Measurements from ENCODE around the gene RHBDF1.

RHBDF1 gene

DNA sequence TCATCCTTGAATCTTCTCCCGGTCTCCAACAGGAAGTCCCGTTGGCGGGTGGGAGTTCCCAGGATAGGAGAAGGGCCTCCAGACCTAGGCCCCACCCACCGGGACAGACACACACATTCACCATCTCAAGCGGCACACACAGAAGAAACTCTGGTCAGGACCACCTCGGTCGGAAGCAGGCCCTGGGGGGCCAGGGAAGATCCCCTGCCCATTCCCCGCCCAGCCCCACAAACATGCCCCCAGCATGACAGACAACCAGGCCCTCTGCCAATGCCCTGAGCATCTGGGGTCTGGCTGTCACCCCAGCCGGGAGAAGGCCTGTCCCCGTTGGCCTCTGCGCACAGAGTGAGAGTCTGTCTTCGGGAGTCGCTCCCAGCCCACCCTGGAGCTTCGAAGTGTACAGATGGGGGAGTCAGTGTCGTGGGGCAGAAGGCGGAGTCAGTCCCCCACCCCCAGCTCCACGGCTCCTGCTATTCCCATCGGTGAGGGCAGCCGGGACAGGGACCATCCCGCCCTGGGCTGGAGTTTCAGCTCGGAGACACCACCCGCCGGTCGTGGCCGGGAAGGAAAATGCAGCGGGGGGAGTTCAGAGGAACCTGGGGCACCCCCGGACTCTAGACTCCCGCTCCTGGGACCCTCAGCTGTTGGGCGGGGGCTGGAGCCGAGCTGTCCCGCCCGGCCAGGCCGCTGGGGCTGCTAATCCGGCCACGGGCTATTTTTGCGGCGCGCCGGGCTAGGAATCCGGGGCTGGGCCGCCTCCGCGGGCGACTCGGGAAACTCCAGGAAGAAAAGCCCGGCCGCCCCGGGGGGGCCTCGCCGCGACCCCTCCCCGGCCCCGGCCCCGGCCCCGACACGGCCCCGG lies 660 bp downstream of the RHBDF1 start:
- DNase-seq = no peak

DNA sequence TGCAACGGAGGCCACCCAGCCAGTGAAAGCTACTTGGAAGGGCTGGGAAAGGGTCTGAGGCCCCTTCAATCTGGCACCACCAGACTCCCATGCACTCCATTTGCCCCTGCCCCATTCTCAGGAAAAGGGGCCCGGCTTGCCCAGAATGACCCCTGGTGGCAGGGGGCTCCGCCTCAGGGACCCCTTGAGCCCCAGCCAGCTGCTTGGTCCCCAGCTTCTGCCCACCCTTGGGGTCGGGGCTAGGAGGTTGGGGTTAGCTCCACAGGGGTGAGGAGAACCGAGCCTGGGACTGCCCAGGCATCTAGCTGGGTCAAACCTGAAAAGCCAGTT lies 1.3 kb downstream of the RHBDF1 start:
- DNase-seq = no peak

GRCh38 chr16:69181-69580 lies 3.2 kb downstream of the RHBDF1 start:
- no peak for DNase-seq

DNA sequence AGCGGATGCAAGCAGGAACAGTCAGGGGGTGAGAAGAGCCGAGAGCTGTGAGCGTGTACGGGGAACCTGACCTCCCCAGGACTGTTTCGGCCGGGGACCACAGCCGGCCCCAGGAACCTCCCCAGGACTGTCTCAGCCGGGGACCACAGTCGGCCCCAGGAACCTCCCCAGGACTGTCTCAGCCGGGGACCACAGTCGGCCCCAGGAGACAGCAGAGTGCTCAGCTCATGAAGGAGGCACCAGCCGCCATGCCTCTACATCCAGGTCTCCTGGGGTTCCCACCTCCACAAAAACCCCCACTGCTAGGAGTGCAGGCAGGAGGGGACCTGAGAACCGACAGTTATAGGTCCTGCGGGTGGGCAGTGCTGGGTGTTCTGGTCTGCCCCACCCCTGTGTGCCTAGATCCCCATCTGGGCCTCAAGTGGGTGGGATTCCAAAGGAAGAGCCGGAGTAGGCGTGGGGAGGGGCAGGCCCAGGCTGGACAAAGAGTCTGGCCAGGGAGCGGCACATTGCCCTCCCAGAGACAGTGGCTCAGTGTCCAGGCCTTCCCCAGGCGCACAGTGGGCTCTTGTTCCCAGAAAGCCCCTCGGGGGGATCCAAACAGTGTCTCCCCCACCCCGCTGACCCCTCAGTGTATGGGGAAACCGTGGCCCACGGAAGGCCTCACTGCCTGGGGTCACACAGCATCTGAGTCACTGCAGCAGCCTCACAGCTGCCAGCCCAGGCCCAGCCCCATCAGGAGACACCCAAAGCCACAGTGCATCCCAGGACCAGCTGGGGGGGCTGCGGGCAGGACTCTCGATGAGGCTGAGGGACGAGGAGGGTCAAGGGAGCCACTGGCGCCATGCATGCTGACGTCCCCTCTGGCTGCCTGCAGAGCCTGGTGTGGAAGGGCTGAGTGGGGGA lies 4.3 kb downstream of the RHBDF1 start:
- no peak for DNase-seq

GRCh38 chr16:67183-67791 lies 5.1 kb downstream of the RHBDF1 start:
- no peak for DNase-seq

DNA sequence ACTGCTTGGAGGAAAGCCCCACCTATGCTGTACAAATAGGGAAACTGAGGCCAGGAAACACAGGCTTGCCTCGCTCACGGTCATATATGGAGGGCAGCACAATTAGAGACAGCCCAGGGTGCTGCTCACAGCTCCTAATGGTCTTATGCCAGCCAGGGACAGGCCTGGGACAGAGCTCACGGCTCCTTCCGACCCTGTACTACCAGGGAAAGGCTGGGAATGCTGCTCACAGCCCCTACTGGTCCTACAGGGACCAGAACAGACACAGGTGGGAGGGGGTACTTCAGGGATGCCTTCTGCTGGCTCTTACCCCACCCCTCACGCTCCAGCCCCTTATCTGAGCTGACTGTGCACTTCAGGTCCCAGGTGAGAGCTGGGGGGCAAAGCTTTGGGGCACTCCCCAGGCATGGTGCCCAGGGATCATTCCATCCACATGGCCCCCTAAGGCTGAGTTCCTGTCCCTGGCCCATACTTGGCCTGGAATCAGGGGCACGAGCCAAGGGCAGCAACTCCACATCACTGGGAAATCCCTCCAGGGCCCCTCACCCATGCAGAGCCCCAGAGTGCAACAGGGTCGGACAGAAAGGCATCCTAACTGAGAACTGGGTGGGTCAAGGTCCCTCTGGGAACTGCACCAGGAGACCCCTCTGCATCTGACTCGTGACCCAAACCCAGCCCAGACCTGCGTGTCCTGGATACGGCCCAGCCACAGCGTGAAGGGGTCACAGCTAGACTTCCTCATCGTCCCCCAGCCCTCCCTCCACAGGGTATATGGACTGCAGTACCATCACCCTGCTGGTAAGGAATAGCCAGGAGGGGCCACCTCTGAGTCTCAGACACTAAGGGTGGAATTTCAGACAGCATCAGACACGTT lies 5.9 kb downstream of the RHBDF1 start:
- DNase-seq = no peak

DNA sequence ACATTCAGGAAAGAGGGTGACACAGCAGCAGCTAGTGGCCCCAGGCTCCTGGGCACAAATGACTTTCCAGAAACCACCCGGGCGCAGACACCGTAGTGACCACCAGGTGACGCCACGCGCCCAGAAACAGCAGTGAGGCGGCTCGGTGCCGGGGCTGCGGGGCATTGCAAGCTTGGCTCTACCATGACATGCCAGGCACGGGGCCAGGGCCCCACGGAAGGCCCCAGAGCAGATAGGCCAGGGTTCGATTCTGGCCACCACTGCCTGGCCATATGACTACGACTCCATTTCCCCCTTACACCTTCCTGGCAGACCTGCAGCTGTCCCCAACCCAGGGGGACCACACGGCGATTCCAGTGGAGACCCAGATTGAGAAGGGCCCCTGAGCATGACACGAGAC lies 6.7 kb downstream of the RHBDF1 start:
- peak; percentile 36 for DNase-seq

GRCh38 chr16:64914-65255 lies 7.5 kb downstream of the RHBDF1 start:
- no peak for DNase-seq

- no peak for DNase-seq
Measured at GRCh38 chr16:63998-64913, 8.2 kb downstream of the RHBDF1 start.

GRCh38 chr16:63466-63865 lies 9.0 kb downstream of the RHBDF1 start:
- no peak for DNase-seq

GRCh38 chr16:62968-63391 lies 9.5 kb downstream of the RHBDF1 start:
- DNase-seq = no peak

- DNase-seq = no peak
Measured at GRCh38 chr16:62283-62967, 10.0 kb downstream of the RHBDF1 start.

DNA sequence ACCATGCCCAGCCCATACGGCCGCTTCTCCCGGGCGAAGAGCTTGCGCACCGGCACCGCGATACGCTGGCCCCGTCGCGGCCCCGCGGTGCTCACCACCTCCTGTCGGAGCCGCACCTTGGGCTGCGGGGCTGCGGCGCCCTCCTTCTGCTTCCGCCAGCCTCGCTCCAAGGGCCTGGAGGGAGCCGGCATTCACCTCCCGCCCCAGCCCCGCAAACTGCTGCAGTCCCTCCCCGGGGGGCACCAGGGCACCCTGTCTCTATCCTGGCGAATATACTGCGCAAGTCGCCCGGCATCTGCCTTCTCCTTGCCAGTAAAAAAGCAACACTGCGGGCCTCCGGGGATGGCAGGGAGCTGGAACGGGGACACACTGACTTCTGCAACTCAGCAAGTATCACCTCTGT lies 10.6 kb downstream of the RHBDF1 start:
- no peak for DNase-seq

GRCh38 chr16:60929-61878 lies 11.2 kb downstream of the RHBDF1 start:
- no peak for DNase-seq

- DNase-seq = no peak
Measured at GRCh38 chr16:60166-60565, 12.3 kb downstream of the RHBDF1 start.

DNA sequence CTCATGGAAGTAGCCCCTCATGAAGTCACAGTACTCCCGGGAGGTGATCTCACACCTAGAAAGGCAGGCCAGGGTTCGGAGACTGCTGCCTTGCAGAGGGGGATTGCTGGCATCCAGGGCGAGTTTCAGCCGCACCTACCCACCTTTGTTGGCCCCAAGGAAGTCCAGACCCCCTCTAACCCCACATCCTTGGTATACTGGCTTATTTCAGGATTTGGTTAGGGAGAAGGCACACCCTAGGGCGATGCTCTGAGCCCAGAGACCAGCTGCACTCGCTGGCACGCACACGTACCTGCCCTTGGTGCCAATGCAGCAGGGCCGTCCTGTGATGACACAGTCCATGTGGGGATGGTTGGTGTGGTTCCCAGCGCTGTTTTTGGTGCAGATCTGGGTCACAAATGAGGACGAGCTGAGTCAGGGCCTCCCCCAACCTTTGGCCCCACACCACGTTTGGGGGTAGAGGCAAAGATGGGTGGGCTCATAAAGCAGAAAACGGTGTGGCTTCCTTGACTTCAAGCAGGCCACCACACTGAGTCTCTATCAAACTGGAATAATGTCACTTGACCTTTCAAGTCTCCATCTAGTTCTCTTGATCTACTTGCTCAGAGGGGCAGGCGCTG lies 12.9 kb downstream of the RHBDF1 start:
- no peak for DNase-seq

DNA sequence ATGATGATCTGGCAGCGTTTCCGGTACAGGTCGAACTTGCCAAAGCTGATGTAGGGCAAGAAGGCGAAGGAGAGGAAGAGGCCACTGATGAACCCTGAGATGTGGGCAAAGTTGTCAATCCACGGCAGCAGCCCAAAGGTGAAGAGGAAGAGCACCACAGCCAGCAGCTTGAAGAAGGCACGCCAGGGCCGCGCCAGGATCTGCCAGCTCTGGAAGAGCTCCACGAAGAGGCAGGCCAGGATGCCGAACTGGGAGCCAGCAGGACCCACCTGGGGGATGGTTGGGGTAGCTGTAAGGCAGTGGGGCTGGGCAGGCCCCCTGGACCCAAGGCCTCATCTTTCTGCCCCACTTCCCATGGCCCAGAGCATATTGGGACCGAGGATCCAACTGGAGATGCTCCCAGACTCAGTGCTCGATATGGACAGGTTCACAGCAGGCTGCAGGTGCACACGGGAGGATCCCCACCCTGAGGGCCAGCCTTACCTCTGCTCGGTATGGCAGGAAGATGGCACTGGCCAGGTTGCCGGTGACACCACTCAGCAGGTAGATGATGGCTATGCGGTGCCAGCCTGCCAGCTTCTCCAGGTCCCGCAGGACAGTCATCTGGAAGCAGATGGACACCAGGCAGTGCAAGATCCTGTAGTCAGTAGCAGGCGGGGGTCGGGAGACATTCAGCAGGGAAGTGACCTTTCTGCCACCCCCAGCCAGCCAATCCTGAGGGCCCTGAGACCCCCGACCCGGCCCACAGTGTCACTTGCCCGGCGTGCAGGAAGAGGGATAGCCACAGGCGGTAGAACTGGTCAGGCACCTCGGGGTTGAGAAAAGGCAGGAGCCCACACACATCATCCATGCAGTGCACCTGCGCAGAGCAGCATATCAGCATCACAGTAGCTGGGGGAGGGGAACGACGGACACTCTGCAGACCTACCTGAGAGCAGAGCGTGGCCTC lies 13.7 kb downstream of the RHBDF1 start:
- no peak for DNase-seq

DNA sequence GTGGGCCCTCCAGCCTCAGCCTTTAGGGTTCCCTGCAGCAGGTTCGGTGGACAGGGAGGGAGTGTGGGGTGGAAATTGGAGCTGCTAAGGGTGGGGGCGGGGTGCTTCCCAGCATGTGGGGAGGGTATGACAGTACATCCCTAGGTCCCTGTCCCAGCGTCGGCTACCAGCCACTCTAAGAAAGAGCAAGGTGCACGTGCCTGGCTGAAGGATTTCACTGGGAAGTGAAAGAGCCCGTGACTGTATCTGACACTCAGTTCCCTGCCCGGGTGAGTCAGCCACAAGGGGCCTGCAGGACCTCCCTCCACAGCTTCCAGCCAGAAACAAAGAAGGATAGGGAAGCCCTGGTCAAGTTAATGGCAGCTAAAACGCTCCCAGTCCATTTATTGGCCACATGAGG lies 14.7 kb downstream of the RHBDF1 start:
- no peak for DNase-seq

Measured in DMS 273 treated with DMSO at 0.1 percent for 48 hours (cell line).